Gastrocnemius medialis (tissue), 4 donors: ENCODE measurements around the gene PPIL6. TPM values are rescaled to one million over a fixed set of nuclear protein-coding genes. Genes with fewer than 3 reads are reported as not detected.

Experiments
- ATAC-seq, 2 donors: fragments of 150-250 bp; one replicate each; pipeline ENCODE4 v1.9.1; 2016
- DNase-seq, 2 donors: peaks; one replicate each; pipeline ENCODE4 v3.0.0-alpha.2; 2019
- H3K27ac ChIP-seq, 4 donors: fragments of 200-600 bp; sonication (generic); 1 replicate in 1 of 4; 2 replicates in 3 of 4; pipeline ENCODE4 v1.5.1; 2016 to 2018; ENCODE audit warnings: mild to moderate bottlenecking in 2 of 4, moderate library complexity in 1 of 4
- H3K27me3 ChIP-seq, 3 donors: fragments of 200-600 bp; sonication (generic) in 2 of 3; 1 replicate in 1 of 3; 2 replicates in 2 of 3; pipeline versions ENCODE4 v1.5.1 to v1.6.0; 2016 to 2019; ENCODE audit warnings: mild to moderate bottlenecking in 1 of 3, moderate library complexity in 1 of 3
- H3K36me3 ChIP-seq, 2 donors: fragments of 200-600 bp; sonication (generic) in 1 of 2; one replicate each; pipeline ENCODE4 v1.5.1; 2017 to 2018
- H3K4me1 ChIP-seq, 2 donors: fragments of 200-600 bp; sonication (generic) in 1 of 2; one replicate each; pipeline ENCODE4 v1.5.1; 2016 to 2017; ENCODE audit warnings: mild to moderate bottlenecking in 2 of 2
- H3K4me3 ChIP-seq, 4 donors: fragments of 200-600 bp; sonication (generic) in 3 of 4; 1 replicate in 1 of 4; 2 replicates in 3 of 4; pipeline ENCODE4 v1.5.1; 2016 to 2019; ENCODE audit warnings: mild to moderate bottlenecking in 2 of 4
- H3K9me3 ChIP-seq, 3 donors: fragments of 200-600 bp; sonication (generic) in 2 of 3; 1 replicate in 1 of 3; 2 replicates in 2 of 3; pipeline ENCODE4 v1.5.1; 2016 to 2019
- POLR2A ChIP-seq, 2 donors: fragments of 450-650 bp; IDR thresholded peaks; one replicate each; pipeline ENCODE4 v1.6.1; 2017; ENCODE audit warnings: antibody characterized with exemption in 2 of 2, mild to moderate bottlenecking in 2 of 2, moderate library complexity in 2 of 2
- in situ Hi-C, 4 donors: fragments of 200-750 bp; cut with MboI; loops; one replicate each; pipeline versions ENCODE4 v1.15.0 to v1.8.0; 2017; ENCODE audit warnings: low sequenced_read_pairs in 4 of 4
- intact Hi-C: fragments of 100-400 bp; cut with DNase I; formaldehyde crosslinking; loops from one replicate; pipeline ENCODE4 v1.15.1; 2023; ENCODE audit warnings: low total_unique reads
- total RNA-seq, 4 donors: library from RNA; depleted of rRNA; stranded (reverse); fragments of >200 nt; gene quantifications; one replicate each; pipeline versions ENCODE4 v1.1.0 to v1.2.3, GENCODE V29; 2016
- TF ChIP-seq, protein P1 (sequence below), 5 experiments: fragments of 450-650 bp in 3 of 5; fragments of 200-600 bp in 2 of 5; sonication (generic) in 2 of 5; IDR thresholded peaks in 4 of 5; conservative IDR thresholded peaks in 1 of 5; 1 replicate in 4 of 5; 2 replicates in 1 of 5; pipeline ENCODE4 v1.5.1; 2016 to 2019; ENCODE audit warnings: antibody characterized with exemption in 5 of 5, mild to moderate bottlenecking in 3 of 5, moderate library complexity in 3 of 5

The PPIL6 gene
- total RNA-seq, 4 donors from 2014 or later = 0.64 to 2.9 (median 1.3) TPM

DNA sequence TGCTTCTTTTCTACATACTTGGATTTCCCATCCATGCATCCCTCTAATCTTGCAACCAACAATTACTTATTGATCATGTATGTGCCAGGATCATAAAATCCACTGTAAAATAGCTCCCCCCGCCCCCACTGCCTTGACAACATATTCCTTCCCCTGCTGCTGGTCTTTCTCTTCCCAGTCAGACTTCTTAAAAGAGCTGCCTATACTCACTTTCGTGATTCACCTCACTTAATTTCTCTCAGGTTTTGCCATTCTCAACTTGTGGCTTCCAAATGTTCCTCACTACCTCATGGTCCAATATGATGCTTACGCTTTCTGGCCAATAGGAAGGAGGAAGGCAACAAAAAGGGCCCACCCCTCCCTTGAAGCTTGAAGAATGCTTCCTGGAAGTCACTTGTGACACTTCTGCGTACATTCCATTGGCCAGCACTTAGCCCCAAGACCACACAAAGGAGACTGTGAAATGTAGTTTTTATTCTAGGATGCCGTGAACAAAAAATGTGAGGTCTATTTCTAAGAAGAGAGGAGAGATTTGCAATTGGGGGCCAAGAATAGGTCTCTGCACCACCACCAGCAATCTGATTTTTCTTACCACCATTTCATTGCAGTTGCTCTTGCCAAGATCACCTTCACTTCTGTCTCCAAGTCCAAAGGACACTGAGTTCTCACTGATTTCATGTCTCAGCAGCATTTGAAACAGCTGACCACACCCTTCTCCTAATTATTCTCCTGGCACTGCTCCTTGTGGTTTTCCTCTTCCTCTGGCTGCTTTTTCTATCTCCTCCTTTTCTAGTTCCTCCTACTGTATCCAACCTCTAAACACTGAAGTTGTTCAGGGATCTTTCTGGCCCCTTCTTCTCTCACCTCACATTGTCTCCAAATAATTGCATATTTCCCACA is 88.9 kb downstream of the PPIL6 start:
- no peak overlapping the region for H3K4me3 ChIP-seq
- ATAC-seq = peak; percentile 82 to 84
- TF ChIP-seq, protein P1, sequence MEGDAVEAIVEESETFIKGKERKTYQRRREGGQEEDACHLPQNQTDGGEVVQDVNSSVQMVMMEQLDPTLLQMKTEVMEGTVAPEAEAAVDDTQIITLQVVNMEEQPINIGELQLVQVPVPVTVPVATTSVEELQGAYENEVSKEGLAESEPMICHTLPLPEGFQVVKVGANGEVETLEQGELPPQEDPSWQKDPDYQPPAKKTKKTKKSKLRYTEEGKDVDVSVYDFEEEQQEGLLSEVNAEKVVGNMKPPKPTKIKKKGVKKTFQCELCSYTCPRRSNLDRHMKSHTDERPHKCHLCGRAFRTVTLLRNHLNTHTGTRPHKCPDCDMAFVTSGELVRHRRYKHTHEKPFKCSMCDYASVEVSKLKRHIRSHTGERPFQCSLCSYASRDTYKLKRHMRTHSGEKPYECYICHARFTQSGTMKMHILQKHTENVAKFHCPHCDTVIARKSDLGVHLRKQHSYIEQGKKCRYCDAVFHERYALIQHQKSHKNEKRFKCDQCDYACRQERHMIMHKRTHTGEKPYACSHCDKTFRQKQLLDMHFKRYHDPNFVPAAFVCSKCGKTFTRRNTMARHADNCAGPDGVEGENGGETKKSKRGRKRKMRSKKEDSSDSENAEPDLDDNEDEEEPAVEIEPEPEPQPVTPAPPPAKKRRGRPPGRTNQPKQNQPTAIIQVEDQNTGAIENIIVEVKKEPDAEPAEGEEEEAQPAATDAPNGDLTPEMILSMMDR (IDR thresholded peaks at IDR 0.05 in 4 of 5, conservative IDR thresholded peaks at IDR 0.05 in 1 of 5) = no peak
- no peak for TF ChIP-seq POLR2A (IDR thresholded peaks at IDR 0.05)
- in situ Hi-C loops (no loop called here), intact Hi-C loops (no loop called here)
- peaks cover 0 to 35% of the 10 kb centered on the region in 2 donors for H3K36me3 ChIP-seq
- H3K9me3 ChIP-seq = no peaks in the 10 kb centered on the region
- H3K27ac ChIP-seq = peak overlapping the region in 2 of 4 donors; percentile 38 to 44
- peaks cover 19 to 26% of the 10 kb centered on the region in 2 donors for H3K4me1 ChIP-seq
- DNase-seq = peak in 1 of 2 donors; percentile 37
- H3K27me3 ChIP-seq = no peaks in the 10 kb centered on the region

DNA sequence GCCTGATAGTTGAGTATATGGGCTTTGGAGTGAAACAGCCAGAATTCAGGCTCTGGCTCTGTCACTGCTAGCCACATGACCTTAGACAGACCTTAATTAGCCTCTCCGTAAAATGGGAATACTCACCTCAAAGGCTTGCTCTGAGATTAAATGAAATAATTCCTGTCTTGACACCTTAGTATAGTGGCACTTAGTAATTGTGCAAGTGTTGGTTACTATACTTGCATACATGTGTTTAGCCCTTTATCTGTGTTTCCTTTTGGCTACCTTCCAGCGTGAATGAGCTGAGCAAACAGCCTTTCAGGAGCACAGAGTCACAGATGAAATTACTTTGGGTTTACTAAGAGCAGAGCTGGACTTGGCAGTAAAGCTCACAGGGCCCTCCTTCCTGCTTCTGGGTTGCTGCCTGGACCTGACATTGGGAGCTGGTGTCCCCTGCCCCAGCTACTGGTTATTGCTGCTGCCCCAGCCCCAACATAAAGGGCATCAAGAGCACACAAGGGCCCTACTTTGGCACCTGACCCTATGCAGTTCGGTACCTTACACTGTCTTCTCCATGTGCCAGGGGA is 90.9 kb downstream of the PPIL6 start:
- peak in 1 of 2 donors; percentile 26 for ATAC-seq
- intact Hi-C loops = no loop called here
- DNase-seq = peak in 1 of 2 donors; percentile 29
- in situ Hi-C loops = no loop called here
- H3K4me1 ChIP-seq = peaks cover 19 to 26% of the 10 kb centered on the region in 2 donors
- TF ChIP-seq POLR2A (IDR thresholded peaks at IDR 0.05) = no peak
- TF ChIP-seq, protein P1 (IDR thresholded peaks at IDR 0.05 in 4 of 5, conservative IDR thresholded peaks at IDR 0.05 in 1 of 5) = no peak
- no peaks in the 10 kb centered on the region for H3K9me3 ChIP-seq
- no peak overlapping the region for H3K4me3 ChIP-seq
- no peaks in the 10 kb centered on the region for H3K27me3 ChIP-seq
- peaks cover 0 to 17% of the 10 kb centered on the region in 2 donors for H3K36me3 ChIP-seq
- H3K27ac ChIP-seq = peak overlapping the region in 2 of 4 donors; percentile 30 to 47

DNA sequence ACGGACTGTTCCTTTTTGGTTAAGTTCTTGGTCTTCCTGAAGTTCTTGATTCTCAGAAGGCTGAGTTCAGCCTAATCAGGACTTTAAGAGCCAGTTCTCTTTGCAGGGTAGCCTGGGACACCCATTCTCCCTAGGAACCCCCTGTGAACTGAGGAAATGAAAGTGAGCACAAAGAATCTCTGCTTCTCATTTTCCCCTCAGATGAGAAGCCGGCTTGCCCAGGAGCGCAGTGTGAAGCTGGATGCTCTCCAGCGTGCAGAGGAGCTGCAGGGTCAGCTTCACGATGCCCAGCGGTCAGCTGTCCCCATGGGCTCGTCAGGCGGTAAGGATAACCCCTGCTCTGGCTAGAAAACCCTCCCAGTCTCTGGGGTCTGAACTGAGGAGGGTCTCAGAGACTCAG is 92.2 kb downstream of the PPIL6 start:
- H3K27ac ChIP-seq = no peak overlapping the region
- intact Hi-C loops (no loop called here), in situ Hi-C loops (no loop called here)
- H3K36me3 ChIP-seq = peaks cover 0 to 6% of the 10 kb centered on the region in 2 donors
- no peaks in the 10 kb centered on the region for H3K9me3 ChIP-seq
- TF ChIP-seq, protein P1 (IDR thresholded peaks at IDR 0.05 in 4 of 5, conservative IDR thresholded peaks at IDR 0.05 in 1 of 5) = no peak
- TF ChIP-seq POLR2A (IDR thresholded peaks at IDR 0.05) = no peak
- H3K27me3 ChIP-seq = no peaks in the 10 kb centered on the region
- ATAC-seq = peak in 1 of 2 donors; percentile 9
- no peak for DNase-seq
- H3K4me3 ChIP-seq = no peak overlapping the region
- peaks cover 19 to 26% of the 10 kb centered on the region in 2 donors for H3K4me1 ChIP-seq

GRCh38 chr6:109347779-109348178 is 92.6 kb downstream of the PPIL6 start:
- H3K27me3 ChIP-seq = no peaks in the 10 kb centered on the region
- intact Hi-C loops (no loop called here), in situ Hi-C loops (no loop called here)
- TF ChIP-seq, protein P1 (IDR thresholded peaks at IDR 0.05 in 4 of 5, conservative IDR thresholded peaks at IDR 0.05 in 1 of 5) = no peak
- TF ChIP-seq POLR2A (IDR thresholded peaks at IDR 0.05) = no peak
- DNase-seq = no peak
- peaks cover 19 to 26% of the 10 kb centered on the region in 2 donors for H3K4me1 ChIP-seq
- H3K27ac ChIP-seq = no peak overlapping the region
- H3K36me3 ChIP-seq = peaks cover 0 to 2% of the 10 kb centered on the region in 2 donors
- no peaks in the 10 kb centered on the region for H3K9me3 ChIP-seq
- no peak overlapping the region for H3K4me3 ChIP-seq
- ATAC-seq = no peak
